Endothelial cell of umbilical vein (primary cell): ENCODE results near the gene EIF2S3.
"Not testable (repeated sequence)": the region's sequence is repeated elsewhere in the genome, so short reads cannot be mapped to it uniquely, and the experiment has no call there.

ENCODE experiments used
- JUN ChIP-seq: IDR thresholded peaks from 2 replicates; pipeline ENCODE4 v1.6.1; 2011; ENCODE audit warnings: borderline replicate concordance, low read depth; ENCODE audit not compliant: insufficient read length, insufficient read depth
- POLR2A ChIP-seq: IDR thresholded peaks from 2 replicates; pipeline ENCODE4 v1.6.1; 2012; ENCODE audit warnings: low read depth, mild to moderate bottlenecking, control low read depth, low read length
- TF ChIP-seq, protein P1 (sequence below), 2 donors: IDR thresholded peaks; 1 replicate in 1 of 2; 2 replicates in 1 of 2; pipeline ENCODE4 v1.5.1; 2011; ENCODE audit warnings: low read length in 2 of 2, mild to moderate bottlenecking in 2 of 2, moderate library complexity in 2 of 2, control low read depth in 1 of 2, inconsistent platforms in 1 of 2, low read depth in 1 of 2; ENCODE audit not compliant: insufficient read depth in 1 of 2; ENCODE audit errors: extremely low read depth in 1 of 2

DNA sequence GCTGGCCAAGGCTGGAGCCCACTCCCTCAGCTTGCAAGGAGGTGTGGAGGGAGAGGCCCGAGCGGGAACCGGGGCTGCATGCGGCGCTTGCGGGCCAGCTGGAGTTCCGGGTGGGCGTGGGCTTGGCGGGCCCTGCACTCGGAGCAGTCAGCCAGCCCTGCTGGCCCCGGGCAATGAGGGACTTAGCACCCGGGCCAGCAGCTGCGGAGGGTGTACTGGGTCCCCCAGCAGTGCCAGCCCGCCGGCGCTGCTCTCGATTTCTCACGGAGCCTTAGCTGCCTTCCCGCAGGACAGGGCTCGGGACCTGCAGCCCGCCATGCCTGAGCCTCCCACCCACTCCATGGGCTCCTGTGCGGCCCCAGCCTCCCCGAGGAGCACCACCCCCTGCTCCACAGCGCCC is 5.1 kb upstream of the EIF2S3 start:
- TF ChIP-seq JUN, POLR2A: not testable (repeated sequence)
- TF ChIP-seq, protein P1, sequence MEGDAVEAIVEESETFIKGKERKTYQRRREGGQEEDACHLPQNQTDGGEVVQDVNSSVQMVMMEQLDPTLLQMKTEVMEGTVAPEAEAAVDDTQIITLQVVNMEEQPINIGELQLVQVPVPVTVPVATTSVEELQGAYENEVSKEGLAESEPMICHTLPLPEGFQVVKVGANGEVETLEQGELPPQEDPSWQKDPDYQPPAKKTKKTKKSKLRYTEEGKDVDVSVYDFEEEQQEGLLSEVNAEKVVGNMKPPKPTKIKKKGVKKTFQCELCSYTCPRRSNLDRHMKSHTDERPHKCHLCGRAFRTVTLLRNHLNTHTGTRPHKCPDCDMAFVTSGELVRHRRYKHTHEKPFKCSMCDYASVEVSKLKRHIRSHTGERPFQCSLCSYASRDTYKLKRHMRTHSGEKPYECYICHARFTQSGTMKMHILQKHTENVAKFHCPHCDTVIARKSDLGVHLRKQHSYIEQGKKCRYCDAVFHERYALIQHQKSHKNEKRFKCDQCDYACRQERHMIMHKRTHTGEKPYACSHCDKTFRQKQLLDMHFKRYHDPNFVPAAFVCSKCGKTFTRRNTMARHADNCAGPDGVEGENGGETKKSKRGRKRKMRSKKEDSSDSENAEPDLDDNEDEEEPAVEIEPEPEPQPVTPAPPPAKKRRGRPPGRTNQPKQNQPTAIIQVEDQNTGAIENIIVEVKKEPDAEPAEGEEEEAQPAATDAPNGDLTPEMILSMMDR (IDR thresholded peaks at IDR 0.05; ENCODE audit: extremely low read depth in 1 of 2, insufficient read depth in 1 of 2, low read depth in 1 of 2, low read length in 2 of 2), result not testable (repeated sequence)
